Measurements from ENCODE around the gene BEGAIN.

Gene BEGAIN

GRCh38 chr14:100535287-100536120 is 51.7 kb downstream of the BEGAIN start:
- DNase-seq (peak; percentile 6), ATAC-seq (ENCODE audit: insufficient read depth, low read depth) (no peak)
- H3K36me3 ChIP-seq (ENCODE audit: insufficient read depth, low read length), result no peaks in the 10 kb centered on the region
- H3K79me2 ChIP-seq (ENCODE audit: insufficient read depth, low read length), result no peaks in the 10 kb centered on the region
- H3K27me3 ChIP-seq (ENCODE audit: insufficient read depth, low read length, poor library complexity), result no peaks in the 10 kb centered on the region
- no peak overlapping the region for H2AFZ ChIP-seq (ENCODE audit: low read depth, low read length)
- no peak overlapping the region for H3K4me3 ChIP-seq (ENCODE audit: low read depth in 1 of 2, low read length in 2 of 2)
- H3K4me2 ChIP-seq (ENCODE audit: insufficient read depth, low read length), result no peak overlapping the region
- H3K27ac ChIP-seq (ENCODE audit: low read length), result peak overlapping the region; percentile 78
- H4K20me1 ChIP-seq (ENCODE audit: insufficient read depth, low read length), result no peaks in the 10 kb centered on the region
- H3K4me1 ChIP-seq (ENCODE audit: insufficient read depth, low read length), result peaks cover 53% of the 10 kb centered on the region
- TF ChIP-seq CTCF (IDR thresholded peaks at IDR 0.05; ENCODE audit: borderline replicate concordance, extremely low read depth, low read length, poor library complexity, severe bottlenecking) (no peak), EZH2 (IDR thresholded peaks at IDR 0.05; ENCODE audit: borderline replicate concordance, low read depth, low read length, severe bottlenecking) (no peak)
- H3K9ac ChIP-seq (ENCODE audit: low read depth, low read length), result peak overlapping the region; percentile 28; the same call in 1 of the 2 replicates
- H3K9me3 ChIP-seq (ENCODE audit: insufficient read depth, low read length, severe bottlenecking), result no peaks in the 10 kb centered on the region

- H3K27me3 ChIP-seq (ENCODE audit: insufficient read depth, low read length, poor library complexity), result no peaks in the 10 kb centered on the region
- H4K20me1 ChIP-seq (ENCODE audit: insufficient read depth, low read length), result no peaks in the 10 kb centered on the region
- ATAC-seq (ENCODE audit: insufficient read depth, low read depth) (peak; percentile 66), DNase-seq (peak; percentile 77)
- H3K9ac ChIP-seq (ENCODE audit: low read depth, low read length), result peak overlapping the region; percentile 28; the same call in 1 of the 2 replicates
- H3K4me1 ChIP-seq (ENCODE audit: insufficient read depth, low read length), result peaks cover 53% of the 10 kb centered on the region
- 0 out of 2 replicates have a peak, but pooled peaks cover under 1% of the 10 kb centered on the region for H3K36me3 ChIP-seq (ENCODE audit: insufficient read depth, low read length)
- H3K4me2 ChIP-seq (ENCODE audit: insufficient read depth, low read length), result no peak overlapping the region
- no peaks in the 10 kb centered on the region for H3K9me3 ChIP-seq (ENCODE audit: insufficient read depth, low read length, severe bottlenecking)
- no peak overlapping the region for H3K4me3 ChIP-seq (ENCODE audit: low read depth in 1 of 2, low read length in 2 of 2)
- no peak overlapping the region for H2AFZ ChIP-seq (ENCODE audit: low read depth, low read length)
- no peak for TF ChIP-seq EZH2 (IDR thresholded peaks at IDR 0.05; ENCODE audit: borderline replicate concordance, low read depth, low read length, severe bottlenecking)
- TF ChIP-seq CTCF (IDR thresholded peaks at IDR 0.05; ENCODE audit: borderline replicate concordance, extremely low read depth, low read length, poor library complexity, severe bottlenecking), result no peak
- peak overlapping the region; percentile 78 for H3K27ac ChIP-seq (ENCODE audit: low read length)
- no peaks in the 10 kb centered on the region for H3K79me2 ChIP-seq (ENCODE audit: insufficient read depth, low read length)
Observed at GRCh38 chr14:100534528-100535286, 52.5 kb downstream of the BEGAIN start.

- peaks cover 6% of the 10 kb centered on the region; the same call in 1 of the 2 replicates for H3K36me3 ChIP-seq (ENCODE audit: insufficient read depth, low read length)
Observed at GRCh38 chr14:100533656-100534485, 53.3 kb downstream of the BEGAIN start.

More at GRCh38 chr14:100533656-100534485, 53.3 kb downstream of the BEGAIN start:
- peak; percentile 29 for ATAC-seq (ENCODE audit: insufficient read depth, low read depth)
- Histone ChIP-seq H3K9ac (ENCODE audit: low read depth, low read length) (peak overlapping the region; percentile 28), H4K20me1 (ENCODE audit: insufficient read depth, low read length) (no peaks in the 10 kb centered on the region), H3K9me3 (ENCODE audit: insufficient read depth, low read length, severe bottlenecking) (no peaks in the 10 kb centered on the region), H2AFZ (ENCODE audit: low read depth, low read length) (no peak overlapping the region), H3K27ac (ENCODE audit: low read length) (peak overlapping the region; percentile 78), H3K27me3 (ENCODE audit: insufficient read depth, low read length, poor library complexity) (no peaks in the 10 kb centered on the region), H3K4me1 (ENCODE audit: insufficient read depth, low read length) (peaks cover 56% of the 10 kb centered on the region), H3K79me2 (ENCODE audit: insufficient read depth, low read length) (no peaks in the 10 kb centered on the region), H3K4me3 (ENCODE audit: low read depth in 1 of 2, low read length in 2 of 2) (no peak overlapping the region), H3K4me2 (ENCODE audit: insufficient read depth, low read length) (no peak overlapping the region; the same call in 1 of the 2 replicates)
- TF ChIP-seq CTCF (IDR thresholded peaks at IDR 0.05; ENCODE audit: borderline replicate concordance, extremely low read depth, low read length, poor library complexity, severe bottlenecking) (no peak), EZH2 (IDR thresholded peaks at IDR 0.05; ENCODE audit: borderline replicate concordance, low read depth, low read length, severe bottlenecking) (no peak)
- DNase-seq, result peak; percentile 49

Data from DND-41 (cell line).